ENCODE data around the gene ASB18.

- TF ChIP-seq POLR2A (IDR thresholded peaks at IDR 0.05; ENCODE audit: low read length) = no peak
- TF ChIP-seq GATA1 (IDR thresholded peaks at IDR 0.05; ENCODE audit: low read depth, low read length) = no peak
Measured at GRCh38 chr2:236309669-236310029, 45.4 kb upstream of the ASB18 start.

Measured in erythroblast (primary cell).